ENCODE results near the gene GTF2E1.
"Not testable (repeated sequence)": the region's sequence is repeated elsewhere in the genome, so short reads cannot be mapped to it uniquely, and the experiment has no call there.

The GTF2E1 gene

DNA sequence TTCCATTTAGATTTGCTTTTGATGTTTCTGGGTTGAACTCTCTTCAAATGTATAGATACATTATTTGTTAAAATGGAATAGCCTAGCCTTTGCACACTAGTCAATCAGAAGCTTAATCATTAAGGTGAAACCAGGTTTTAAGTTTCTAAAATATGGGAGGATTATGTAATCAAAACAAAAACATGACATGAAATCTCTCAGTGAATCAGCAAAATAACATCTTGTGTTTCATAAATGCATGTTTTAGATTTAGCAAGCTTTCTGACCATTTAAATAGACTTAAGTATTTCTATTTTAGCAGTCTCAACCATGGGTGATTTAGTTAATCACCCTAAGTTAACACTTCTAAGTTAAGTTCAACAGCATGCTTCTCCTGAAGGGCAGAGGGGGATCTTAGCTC is 11.3 kb downstream of the GTF2E1 start:
- DNase-seq (ENCODE audit: low spot score), result no peak

DNA sequence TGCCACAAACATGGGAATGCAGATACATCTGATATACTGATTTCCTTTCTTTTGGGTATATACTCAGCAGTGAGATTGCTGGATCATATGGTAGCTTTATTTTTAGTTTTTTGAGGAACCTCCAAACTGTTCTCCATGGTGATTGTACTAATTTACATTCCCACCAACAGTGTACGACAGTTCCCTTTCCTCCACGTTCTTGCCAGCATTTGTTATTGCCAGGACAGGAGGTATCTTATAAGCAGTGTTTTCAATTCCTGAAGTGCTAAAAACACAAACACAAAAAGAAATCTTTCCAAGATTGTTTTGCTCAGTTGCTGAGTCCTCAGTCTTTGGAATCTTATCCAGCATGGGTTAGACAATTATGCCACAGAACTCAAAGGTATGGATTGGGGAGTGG is 13.5 kb downstream of the GTF2E1 start:
- no peak for DNase-seq (ENCODE audit: low spot score)

DNA sequence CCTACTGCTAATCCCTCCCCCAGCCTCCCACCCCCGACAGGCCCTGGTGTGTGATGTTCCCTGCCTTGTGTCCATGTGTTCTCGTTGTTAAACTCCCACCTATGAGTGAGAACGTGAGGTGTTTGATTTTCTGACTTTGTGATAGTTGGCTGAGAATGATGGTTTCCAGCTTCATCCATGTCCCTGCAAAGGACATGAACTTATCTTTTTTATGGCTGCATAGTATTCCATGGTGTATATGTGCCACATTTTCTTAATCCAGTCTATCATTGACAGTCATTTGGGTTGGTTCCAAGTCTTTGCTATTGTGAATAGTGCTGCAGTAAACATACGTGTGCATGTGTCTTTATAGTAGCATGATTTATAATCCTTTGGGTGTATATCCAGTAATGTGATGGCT is 16.0 kb downstream of the GTF2E1 start:
- not testable (repeated sequence) for DNase-seq (ENCODE audit: low spot score)

DNA sequence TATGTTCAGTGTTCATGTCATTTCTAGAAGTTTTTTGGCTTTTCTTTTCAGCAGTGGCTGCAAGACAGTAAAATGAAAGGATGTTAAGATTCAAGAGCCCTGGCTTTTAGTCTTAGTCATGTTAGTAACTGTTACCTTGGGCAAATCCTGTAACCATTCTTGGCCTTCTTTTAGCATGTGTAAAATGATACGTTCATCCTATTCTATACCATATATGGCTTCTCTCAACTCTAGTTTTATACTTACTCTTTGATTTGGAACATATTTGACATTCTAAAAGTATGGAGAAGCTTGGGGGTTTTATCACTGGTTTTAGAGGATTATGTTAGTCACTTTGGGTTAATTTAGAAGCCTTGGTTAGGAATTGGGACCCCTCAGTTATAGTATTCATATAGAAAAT is 20.1 kb downstream of the GTF2E1 start:
- no peak for DNase-seq (ENCODE audit: low spot score)

DNA sequence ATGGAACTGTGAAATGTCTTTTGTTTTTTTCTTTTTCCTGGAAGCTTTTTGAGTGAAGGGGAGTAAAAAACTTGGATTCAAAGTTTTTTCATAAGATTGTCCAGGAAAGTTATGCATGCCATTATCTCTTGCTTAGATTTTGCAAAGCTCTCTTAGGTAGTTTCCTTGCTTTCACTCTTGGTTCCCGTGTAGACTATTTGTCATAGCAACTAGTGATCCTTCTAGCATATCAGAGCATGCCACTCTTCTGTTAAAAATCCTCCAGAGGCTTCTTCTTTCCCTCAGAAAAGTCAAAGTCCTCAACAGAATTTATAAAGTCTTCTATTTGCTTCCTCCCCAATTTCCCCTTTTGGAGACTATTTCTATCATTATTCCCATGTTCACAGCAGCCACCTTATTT is 21.1 kb downstream of the GTF2E1 start:
- DNase-seq (ENCODE audit: low spot score), result no peak

DNA sequence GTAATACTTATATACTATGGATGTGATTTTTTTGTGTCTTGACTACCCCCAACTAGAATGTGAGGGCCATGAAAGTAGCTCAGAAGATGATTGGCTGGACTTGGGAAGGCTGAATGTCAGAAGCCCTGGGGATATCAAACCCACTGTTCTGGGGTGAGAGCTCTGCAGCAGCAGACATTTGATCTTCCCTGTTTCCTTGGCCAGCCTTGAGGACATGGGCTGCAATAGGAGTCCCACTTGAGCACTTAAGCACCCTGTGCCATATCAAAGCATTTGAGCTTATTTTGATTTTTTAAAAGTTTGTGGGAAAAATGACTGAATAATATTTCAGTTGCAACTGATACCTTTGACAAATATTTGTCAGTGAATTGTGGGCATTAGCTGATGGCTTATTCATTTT is 21.7 kb downstream of the GTF2E1 start:
- DNase-seq (ENCODE audit: low spot score), result no peak

DNA sequence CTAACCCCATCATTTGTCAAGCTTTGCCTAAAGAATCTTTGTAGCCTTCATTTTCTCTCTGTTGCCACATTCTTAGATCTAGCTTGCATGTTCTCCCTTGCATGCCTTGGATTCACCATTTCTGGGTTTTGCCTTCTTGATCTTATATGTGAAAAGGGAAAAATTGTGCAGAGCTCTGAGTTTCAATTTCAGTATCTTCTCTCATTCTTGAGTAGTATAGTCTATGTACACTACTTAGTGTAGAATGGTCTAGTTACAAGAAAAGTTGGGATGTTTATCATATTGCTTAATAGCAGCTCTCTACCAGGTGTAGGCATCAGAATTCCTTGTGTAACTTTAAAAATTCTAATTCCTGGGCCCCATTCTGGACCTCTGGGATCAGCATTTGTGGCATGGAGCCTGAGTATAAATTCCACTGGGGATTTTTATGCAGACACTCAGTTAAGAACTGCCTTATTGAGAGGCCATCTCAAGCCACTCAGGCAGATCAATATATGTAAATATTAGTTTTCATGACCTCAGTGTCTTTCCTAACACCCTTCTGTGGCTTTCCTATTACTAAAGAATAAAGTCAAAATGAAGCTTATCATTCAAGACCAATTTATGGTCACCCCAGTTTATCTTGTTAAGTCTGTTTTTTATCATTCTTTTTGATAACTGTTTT is 23.4 kb downstream of the GTF2E1 start:
- DNase-seq (ENCODE audit: low spot score), result no peak

DNA sequence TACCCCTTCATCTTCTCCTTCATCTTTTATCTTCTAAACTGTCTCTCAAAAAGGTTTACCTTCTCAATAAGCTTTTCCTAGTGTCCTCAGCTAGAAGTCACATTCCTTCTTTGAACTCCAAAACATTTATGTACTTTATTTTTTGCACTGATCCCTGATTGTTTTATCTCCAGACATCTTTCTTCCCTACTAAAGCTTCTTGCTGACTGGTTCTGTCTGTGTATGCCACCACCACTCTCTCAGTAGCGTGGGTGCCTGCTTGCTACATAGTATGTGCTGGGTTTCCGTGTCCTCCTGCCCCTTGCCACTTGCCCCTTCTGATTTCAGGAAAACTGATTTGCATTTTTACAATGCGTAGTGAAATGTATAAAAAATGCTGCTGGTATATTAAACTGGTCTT is 24.0 kb downstream of the GTF2E1 start:
- DNase-seq (ENCODE audit: low spot score), result no peak

DNA sequence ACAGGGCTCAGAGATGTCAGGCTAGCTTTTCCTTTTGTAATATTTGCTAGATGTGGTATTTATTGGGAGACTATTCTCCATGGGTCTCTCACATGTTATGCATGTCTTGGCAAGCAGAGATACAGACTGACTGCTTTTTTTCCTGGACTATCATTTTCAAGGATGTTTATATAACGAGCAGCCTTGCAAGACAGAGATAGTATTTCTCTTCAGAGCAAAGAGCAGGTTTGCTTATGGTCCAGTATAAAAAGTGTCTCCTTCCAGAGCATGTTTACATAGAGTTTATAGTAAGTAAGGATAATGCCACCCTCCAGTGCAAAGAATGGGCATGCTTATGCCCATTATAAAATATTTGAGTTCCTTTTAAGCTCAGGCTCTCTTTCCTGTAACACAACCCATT is 24.6 kb downstream of the GTF2E1 start:
- no peak for DNase-seq (ENCODE audit: low spot score)

DNA sequence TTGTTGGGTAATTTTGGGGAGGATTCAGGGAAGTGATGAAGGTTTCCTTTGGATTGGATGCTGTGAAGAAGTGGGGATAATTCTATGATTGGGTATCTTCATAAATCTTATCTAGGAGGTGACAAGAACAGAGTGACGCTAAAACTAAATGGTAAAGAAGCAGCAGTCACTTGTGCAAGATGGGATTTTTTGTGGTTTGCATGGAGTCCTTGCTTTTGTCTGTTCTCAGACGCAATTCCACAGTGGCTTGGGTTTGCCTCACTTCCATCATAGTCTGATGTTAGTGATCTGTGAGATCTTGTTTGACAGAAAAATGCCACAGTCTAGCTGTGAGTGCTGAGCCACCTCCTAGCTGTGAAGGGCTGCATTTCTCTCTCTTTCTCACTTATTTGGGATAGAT is 26.9 kb downstream of the GTF2E1 start:
- no peak for DNase-seq (ENCODE audit: low spot score)

DNA sequence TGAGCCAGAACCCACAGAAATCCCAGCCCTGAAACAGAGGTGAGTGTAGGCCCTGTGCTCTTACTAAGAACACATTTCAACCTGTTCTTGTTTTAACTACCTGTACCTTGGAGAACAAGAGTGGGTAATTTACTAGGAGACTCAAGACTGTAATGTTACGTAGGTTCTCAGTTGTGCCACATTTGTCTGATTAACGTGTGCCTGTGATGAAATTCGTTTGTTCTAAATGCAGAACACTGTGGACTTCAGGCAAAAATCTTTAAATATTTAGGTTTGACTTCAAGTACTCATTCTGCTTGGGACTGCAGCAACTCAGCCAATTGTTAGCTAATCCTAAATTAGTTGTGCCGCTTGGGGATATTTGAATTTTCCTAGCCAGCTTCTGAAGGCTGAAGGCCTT is 28.3 kb downstream of the GTF2E1 start:
- DNase-seq (ENCODE audit: low spot score), result no peak

DNA sequence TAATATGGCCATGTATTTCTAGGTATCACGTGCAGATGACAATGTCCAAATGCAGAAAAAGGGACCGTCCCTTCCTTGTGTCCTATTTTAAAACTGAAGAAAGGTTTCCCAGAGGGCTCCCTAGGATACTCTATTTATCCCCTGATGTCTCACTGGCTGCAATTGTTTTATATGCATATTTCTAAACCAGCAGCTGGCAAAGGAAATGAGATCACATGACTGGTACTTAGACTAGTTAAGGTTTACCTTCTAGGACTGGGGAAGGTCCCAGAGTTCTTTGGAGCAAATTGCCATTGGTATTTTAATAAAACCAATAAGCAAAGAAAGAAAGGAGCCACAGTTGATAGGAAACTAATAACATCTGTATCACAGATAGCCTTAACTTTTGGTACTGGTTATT is 29.5 kb downstream of the GTF2E1 start:
- DNase-seq (ENCODE audit: low spot score), result no peak

DNA sequence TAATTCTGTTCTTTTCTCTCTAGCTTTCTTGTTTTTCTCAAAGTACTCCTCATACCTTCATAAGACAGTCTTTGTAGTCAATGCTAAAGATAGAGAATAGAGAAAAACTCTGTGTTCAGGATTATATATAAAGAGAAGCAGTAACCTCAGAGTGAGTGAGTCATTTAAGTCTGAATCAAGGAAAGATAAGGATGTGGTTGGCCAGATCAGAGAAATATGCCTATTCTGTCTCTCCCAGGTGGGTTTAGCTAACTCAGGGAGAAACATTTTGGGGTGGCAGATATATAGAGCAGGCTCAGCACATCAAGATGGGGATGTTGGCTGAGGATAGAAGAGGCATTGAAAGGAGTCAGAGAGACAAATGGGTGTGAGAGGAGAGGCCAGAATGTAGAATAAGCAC is 31.4 kb downstream of the GTF2E1 start:
- no peak for DNase-seq (ENCODE audit: low spot score)

DNA sequence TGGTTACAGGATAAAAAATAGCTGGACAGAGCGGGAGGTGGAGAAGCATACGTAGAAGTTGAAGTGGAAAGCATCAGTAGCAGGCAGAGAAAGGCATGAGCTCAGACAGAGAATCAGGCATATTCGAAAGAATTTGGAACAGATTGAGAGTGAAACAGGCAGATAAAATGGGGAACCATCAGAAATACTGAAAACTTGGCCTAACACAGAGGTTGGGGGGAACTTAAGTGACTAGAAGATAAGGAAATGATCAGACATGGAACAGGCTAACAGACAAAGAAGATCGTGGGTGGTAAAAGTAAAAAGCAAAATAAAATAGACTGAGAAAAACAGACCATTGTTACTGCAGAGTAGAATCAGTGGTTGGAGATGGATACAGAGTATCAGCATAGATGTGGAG is 32.9 kb downstream of the GTF2E1 start:
- no peak for DNase-seq (ENCODE audit: low spot score)

DNA sequence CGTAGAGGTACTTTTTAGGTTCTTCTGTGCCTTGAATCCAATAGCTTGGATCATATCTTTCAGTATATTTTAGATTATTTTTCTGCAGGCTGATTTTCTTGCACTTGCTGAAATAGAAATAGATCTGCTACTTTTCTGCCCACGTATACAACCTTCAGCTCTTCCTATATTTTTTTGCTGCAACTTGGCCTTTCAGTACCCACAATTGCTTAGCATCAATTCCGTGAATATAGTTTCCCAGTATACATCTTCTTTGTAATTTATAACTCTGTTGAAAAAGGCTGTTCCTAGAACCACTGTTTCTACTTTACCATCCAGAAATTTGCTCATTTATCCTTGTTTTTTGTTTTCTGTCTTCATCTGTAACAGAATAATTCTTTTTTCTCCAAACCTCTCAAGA is 36.2 kb downstream of the GTF2E1 start:
- DNase-seq (ENCODE audit: low spot score), result no peak

DNA sequence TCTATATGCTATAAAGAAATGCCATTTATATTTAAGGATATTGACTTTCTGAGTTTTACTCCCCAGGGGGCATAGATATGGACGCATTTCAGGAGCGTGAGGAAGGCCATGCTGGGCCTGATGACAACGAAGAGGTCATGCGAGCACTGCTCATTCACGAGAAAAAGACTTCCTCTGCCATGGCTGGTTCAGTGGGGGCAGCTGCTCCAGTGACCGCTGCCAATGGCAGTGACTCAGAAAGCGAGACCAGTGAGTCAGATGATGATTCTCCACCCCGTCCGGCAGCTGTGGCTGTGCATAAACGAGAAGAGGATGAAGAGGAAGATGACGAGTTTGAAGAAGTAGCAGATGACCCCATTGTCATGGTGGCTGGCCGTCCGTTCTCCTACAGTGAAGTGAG is 38.4 kb downstream of the GTF2E1 start:
- no peak for DNase-seq (ENCODE audit: low spot score)

DNA sequence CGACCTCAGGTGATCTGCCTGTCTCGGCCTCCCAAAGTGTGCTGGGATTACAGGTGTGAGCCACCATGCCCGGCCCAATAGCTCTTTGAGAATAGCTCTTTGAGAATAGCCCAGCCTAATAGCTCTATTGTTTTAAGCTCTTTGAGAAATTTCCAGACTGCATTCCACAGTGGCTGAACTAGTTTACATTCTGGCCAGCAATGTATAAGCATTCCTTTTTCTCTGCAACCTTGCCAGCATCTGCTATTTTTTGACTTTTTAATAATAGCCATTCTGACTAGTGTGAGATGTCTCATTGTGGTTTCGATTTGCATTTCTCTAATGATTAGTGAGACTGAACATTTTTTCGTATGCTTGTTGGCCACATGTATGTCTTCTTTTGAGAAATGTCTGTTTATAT is 43.3 kb downstream of the GTF2E1 start:
- DNase-seq (ENCODE audit: low spot score), result not testable (repeated sequence)

DNA sequence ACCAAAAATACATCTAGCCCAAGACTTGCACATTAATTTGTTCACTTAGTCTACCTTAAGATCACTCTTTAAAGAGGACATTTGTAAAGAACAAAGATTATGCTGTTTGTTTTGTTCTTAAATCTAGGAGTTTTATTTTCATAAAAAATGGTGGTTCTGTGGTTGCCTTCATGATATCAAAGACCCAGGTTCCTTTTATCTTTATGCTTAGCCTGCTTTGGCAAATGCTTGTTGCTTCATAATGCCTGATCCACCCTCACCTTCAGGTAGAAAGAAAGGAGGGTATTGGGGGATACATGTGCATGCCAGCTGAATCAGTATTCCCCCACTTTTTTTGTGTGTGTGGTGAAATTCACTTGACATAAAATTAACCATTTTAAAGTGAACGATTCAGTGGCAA is 48.5 kb downstream of the GTF2E1 start:
- DNase-seq (ENCODE audit: low spot score), result no peak

DNA sequence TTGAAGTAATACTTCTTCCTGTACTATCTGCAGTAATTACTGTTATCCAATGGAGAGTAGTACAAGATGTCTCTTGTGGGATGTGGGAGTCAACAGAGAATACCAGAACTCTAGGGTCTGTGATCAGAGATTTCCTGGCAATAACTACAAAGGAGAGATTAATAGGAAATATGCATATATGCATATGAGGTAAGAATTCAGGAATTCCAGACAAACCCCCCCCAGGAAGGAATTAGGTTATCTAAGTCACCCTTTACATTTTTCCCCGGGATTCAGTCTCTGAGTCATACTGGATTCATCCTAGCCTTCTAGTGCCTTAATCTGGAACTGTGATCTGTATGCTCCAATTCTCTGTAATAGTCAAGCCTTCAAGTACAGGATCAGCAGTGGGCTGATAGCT is 49.4 kb downstream of the GTF2E1 start:
- no peak for DNase-seq (ENCODE audit: low spot score)

DNA sequence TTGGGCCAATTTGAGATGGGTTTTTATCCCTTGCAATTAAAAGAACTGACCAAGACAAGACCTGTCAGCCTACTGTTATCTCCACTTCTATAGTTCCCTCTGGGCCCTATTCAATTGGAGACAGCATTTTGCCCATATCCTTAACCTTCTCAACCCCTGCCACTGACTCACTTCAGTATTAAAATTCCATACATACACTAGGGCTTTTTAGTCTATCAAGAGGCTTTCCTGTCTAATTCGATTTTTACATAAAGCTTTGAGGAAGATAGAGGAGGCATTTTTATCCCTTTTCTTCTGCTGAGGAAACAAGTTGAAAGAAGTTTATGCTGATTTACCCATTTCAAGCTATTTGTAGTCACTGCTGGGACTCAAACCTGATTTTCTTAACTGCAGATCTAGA is 51.1 kb downstream of the GTF2E1 start:
- DNase-seq (ENCODE audit: low spot score), result no peak

DNA sequence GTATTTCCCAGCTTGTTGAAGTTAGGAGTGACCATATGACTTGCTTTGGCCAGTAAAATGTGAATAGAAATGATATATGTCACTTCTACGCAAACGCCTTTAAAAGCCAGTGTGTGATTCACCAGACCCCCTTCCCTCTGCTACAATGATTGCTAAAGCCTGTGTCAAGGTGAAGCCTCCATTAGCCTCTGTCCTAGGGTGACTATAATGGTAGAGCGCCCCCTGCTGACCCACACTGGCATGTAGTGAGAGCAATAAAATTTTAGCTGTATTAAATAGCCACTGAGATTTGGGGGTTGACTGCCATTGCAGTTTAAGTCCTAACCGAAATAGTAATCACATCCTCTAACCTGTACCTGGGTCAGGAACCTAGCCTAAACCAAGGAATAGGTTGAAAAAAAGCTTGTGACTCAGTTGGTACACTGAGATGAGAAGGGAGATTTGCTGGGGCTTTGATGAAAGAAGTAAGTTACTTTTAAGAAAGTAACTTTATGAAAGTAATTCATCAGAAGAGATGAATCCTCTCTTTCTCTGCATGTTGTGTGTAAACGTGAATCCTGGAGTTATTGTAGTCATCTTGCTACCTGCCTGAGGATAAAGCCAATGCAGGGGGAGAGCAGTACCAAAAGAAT is 52.6 kb downstream of the GTF2E1 start:
- DNase-seq (ENCODE audit: low spot score), result peak; percentile 50

DNA sequence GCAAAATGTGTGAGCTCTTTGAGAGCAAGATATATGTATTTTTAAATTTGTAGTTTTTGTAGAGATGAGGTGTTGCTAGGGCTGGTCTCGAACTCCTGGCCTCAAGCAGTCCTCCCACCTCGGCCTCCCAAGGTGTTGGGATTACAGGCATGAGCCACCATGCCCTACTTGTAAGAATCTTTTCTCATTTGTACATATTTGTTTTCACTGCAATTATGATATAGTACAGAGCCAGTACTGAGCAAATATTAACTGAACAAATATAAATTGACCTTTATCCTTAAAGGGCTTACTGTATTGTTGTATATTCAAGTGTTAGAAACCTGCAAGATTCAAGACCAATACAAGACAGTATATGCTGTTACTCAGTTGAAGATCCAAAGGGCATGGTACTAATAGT is 53.4 kb downstream of the GTF2E1 start:
- DNase-seq (ENCODE audit: low spot score), result no peak

DNA sequence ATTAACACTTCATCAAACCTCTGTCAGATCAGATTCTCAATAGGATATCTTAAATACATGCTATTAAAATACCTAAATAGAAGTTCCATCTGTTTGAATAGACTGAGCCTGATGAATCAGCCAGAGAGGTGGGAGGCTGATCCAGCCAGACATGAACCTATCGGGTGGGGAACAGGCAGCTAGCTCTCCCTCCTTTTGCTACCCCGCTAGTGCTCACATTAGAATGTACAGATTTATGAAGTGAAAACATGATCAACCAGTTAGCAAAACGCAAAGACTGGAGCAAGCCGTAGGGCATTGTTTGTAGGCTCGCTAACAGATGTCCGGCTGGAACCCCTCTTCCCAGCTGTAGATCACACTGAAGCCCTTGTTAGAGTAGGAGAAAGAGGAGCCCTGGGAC is 54.4 kb downstream of the GTF2E1 start:
- peak; percentile 66 for DNase-seq (ENCODE audit: low spot score)

DNA sequence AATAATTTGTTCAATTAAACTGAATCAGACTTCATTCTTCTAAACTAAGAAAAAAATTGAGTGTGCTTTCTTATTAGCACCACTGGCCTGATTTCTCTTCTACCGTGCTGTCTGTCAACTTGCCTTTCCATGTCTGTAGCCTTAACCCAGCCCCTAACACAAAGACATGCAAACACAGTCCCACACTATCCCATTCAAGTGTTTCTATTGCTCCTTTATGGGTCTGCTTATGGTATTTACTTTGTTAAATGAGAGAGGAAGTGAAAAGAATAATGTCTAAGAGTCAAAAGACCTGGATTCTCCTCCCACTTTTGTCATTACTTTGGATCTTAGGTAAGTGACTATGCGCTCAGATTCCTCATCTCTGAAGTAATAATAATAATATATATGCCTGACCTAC is 55.3 kb downstream of the GTF2E1 start:
- DNase-seq (ENCODE audit: low spot score), result no peak
